Measurements from ENCODE around the gene MCRIP1.
A peak's percentile ranks its signal among the peaks of the same experiment; 100 is the strongest.

MCRIP1 gene

DNA sequence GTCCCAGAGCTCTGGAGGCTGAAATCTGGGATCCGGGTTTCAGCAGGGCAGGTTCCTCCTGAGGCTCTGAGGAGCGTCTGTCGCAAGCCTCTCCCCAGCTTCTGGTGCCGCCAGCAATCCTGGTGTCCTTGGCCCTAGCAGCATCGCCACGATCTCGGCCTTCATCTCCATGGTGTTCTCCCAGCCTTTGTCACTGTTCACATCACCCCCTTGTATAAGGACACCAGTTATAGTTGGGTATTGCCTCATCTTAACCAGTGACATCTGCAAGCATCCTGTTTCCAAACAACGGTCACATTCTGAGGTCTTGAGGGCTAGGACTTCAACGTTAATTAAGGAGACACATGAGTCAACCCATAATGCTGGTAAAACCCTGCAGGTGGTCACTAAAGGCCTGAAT lies 4.5 kb upstream of the MCRIP1 start:
- peaks cover 3% of the 10 kb centered on the region for H3K4me1 Mint-ChIP-seq (ENCODE audit: low read depth)
- H3K27ac Mint-ChIP-seq, result no peak overlapping the region
- H3K36me3 Mint-ChIP-seq, result no peaks in the 10 kb centered on the region

DNA sequence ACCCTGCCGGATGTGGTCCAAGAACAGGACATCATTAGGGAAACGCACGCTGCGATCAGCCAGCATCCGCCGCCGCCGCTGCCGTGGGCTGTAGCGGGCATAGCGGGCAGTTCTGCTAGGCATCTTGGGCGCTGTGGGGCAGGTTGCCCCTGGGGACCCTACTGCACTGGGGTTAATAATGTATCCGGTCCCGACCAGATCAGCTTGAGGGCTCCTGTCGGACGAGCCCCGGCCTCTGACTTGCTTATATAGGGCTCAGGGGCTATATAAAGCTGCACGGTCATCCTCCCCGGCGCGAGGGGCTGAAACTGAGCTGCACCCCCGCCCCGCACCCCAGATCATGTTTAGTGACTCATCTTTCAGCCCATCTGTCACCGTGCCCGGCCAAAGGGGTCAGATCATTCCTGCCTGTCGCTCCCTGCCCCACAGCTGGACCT lies 1.8 kb upstream of the MCRIP1 start, which contains the start of gene PPP1R27:
PPP1R27 (minus strand) TSS at position 220 of the 437 bp plus-strand sequence; CDS start at position 123, 97 bp downstream.
- Mint-ChIP-seq H3K4me1 (ENCODE audit: low read depth) (peaks cover 16% of the 10 kb centered on the region), H3K27ac (peak within 1 kb of the TSS; percentile 89), H3K4me3 (peak within 1 kb of the TSS; percentile 87), H3K36me3 (no peaks in the 10 kb centered on the region), H3K27me3 (no peaks in the 10 kb centered on the region), H3K9me3 (ENCODE audit: low read depth) (no peaks in the 10 kb centered on the region)

More for the DNA sequence above, 4.5 kb upstream of the MCRIP1 start:
- Mint-ChIP-seq H3K27me3 (no peaks in the 10 kb centered on the region), H3K4me3 (no peak overlapping the region), H3K9me3 (ENCODE audit: low read depth) (no peaks in the 10 kb centered on the region)

DNA sequence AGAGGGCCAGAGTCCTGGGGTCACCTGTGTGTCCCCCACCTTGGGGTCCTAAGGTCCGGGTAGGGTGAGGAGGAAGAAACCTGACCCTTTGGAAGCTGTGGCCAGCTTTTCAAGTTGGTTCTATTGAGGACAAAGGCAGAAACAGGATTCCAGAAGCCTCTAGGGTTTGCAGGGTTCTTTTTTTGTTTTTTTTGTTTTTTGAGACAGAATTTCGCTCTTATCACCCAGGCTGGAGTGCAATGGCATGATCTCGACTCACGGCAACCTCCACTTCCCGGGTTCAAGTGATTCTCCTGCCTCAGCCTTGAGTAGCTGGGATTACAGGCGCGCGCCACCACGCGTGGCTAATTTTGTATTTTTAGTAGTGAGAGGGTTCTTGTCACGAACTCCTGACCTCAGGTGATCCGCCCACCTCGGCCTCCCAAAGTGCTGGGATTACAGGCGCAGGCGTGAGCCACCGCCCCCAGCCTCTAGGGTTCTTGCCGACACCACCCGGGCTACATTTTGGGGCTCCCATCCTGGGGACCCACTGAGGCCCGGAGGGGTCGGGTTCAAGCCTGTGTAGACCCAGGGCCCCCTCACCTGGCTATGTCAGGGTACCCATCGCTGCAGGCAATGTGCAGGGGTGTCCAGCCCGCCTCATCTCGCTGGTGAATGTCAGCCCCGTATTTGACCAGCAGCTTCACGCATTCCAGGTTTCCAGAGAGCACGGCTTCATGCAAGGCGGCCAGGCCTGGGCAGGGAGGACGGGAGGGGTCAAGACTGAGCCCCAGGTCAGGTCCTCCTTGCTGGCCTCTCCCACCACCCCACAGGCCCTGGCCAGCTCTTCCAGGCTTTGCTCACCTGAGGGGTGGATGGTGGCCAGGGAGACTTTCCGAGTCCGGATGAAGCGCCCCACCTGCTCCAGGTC lies 1.1 kb upstream of the MCRIP1 start:
- peak overlapping the region; percentile 87 for H3K4me3 Mint-ChIP-seq
- no peaks in the 10 kb centered on the region for H3K9me3 Mint-ChIP-seq (ENCODE audit: low read depth)
- H3K36me3 Mint-ChIP-seq, result no peaks in the 10 kb centered on the region
- no peaks in the 10 kb centered on the region for H3K27me3 Mint-ChIP-seq
- peaks cover 19% of the 10 kb centered on the region for H3K4me1 Mint-ChIP-seq (ENCODE audit: low read depth)
- peak overlapping the region; percentile 89 for H3K27ac Mint-ChIP-seq

DNA sequence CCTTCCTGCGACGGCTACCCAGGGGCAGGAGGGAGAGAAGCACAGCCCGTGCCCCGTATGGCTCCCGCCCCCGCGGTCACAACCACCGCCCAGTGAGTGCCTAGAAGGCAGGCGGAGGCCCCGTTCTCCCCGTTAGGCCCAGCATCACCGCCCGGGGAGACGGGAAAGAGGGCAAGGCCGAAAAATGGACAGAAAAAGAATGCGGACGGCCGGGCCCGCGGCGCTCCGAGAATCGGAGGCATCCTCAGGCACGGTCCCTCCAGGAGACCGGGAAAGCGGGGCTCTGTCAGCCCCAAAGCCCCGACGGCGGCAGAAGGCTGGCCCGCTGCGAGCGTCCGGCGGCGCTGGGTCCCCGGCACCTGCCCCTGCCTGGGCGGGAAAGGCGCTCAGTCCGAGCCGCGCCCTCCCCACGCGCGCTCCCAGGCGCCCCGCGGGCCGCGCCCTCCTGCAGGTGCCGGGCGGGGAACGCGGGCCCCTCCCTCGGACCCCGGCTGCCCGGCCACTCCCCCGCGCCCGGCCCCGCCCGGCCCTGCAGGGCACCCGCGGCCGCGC lies 407 bp downstream of the MCRIP1 start:
- H3K27me3 Mint-ChIP-seq, result no peaks in the 10 kb centered on the region
- H3K4me3 Mint-ChIP-seq, result peak overlapping the region; percentile 96
- peaks cover 19% of the 10 kb centered on the region for H3K4me1 Mint-ChIP-seq (ENCODE audit: low read depth)
- no peaks in the 10 kb centered on the region for H3K9me3 Mint-ChIP-seq (ENCODE audit: low read depth)
- H3K36me3 Mint-ChIP-seq, result no peaks in the 10 kb centered on the region
- H3K27ac Mint-ChIP-seq, result peak overlapping the region; percentile 94

DNA sequence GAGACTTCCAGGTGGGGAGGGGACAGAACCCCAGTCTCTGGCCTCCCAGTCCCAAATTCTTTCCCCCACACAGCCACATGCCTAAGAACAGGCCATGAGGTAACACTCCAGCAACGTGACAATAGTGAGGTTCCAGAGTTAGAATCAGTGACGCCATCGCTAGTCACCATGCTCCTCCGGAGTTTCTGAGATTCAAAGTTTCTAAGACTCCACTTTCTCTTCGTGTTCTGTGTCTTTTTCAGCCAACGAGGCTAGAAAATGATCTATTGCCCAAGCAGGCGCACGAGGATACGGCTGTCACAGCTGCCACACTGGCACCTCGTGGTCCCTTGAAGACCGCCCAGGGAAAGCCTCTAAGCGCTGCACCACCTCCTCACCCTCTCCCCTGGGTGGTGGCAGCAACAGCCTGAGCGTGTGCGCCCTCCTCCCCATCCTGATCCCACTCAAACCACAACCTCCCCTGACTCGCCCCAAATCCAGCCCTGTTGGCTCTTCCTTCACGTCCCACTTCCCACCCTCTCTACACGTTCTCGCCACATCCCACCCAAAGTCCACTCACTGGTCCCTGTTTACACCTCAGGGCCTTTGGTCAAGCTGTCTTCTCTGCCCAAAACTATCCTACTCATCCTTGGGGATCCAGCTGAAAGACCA lies 1.0 kb downstream of the MCRIP1 start:
- Mint-ChIP-seq H3K27me3 (no peaks in the 10 kb centered on the region), H3K4me1 (ENCODE audit: low read depth) (peaks cover 19% of the 10 kb centered on the region), H3K36me3 (no peaks in the 10 kb centered on the region), H3K4me3 (peak overlapping the region; percentile 96), H3K27ac (peak overlapping the region; percentile 94), H3K9me3 (ENCODE audit: low read depth) (no peaks in the 10 kb centered on the region)

GRCh38 chr17:81831563-81831956 lies 1.5 kb downstream of the MCRIP1 start:
- Mint-ChIP-seq H3K27me3 (no peaks in the 10 kb centered on the region), H3K9me3 (ENCODE audit: low read depth) (no peaks in the 10 kb centered on the region), H3K36me3 (no peaks in the 10 kb centered on the region), H3K27ac (peak overlapping the region; percentile 94), H3K4me1 (ENCODE audit: low read depth) (peaks cover 19% of the 10 kb centered on the region), H3K4me3 (peak overlapping the region; percentile 96)

GRCh38 chr17:81829858-81830257 lies 3.2 kb downstream of the MCRIP1 start:
- Mint-ChIP-seq H3K4me1 (ENCODE audit: low read depth) (peaks cover 19% of the 10 kb centered on the region), H3K4me3 (peak overlapping the region; percentile 10)

DNA sequence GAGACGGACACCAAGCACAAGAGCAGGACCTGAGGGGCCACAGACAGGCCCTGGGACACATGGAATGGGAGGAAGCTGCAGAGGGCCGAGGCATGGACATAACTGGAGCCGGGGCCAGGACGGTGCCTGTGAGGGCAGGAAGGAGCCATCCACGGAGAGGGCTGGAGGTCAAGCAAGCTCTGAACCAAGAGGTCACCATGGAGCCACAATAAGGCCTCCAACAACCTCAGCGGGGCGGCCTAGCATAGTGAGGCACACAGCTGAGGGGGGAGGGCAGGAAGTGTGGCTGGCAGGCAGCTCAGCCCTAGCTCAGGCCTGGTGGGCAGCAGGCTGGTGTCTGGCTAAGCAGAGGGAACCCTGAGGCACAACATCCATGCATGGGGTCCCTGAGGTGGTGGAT lies 4.4 kb downstream of the MCRIP1 start:
- no peak overlapping the region for H3K27ac Mint-ChIP-seq

More at GRCh38 chr17:81829858-81830257, 3.2 kb downstream of the MCRIP1 start:
- Mint-ChIP-seq H3K36me3 (no peaks in the 10 kb centered on the region), H3K27ac (no peak overlapping the region), H3K9me3 (ENCODE audit: low read depth) (no peaks in the 10 kb centered on the region), H3K27me3 (no peaks in the 10 kb centered on the region)

GRCh38 chr17:81825841-81826466 lies 7.1 kb downstream of the MCRIP1 start:
- no peak overlapping the region for H3K4me3 Mint-ChIP-seq

More for the DNA sequence above, 4.4 kb downstream of the MCRIP1 start:
- no peaks in the 10 kb centered on the region for H3K9me3 Mint-ChIP-seq (ENCODE audit: low read depth)
- H3K4me3 Mint-ChIP-seq, result no peak overlapping the region
- H3K4me1 Mint-ChIP-seq (ENCODE audit: low read depth), result peaks cover 17% of the 10 kb centered on the region
- no peaks in the 10 kb centered on the region for H3K27me3 Mint-ChIP-seq
- peaks cover under 1% of the 10 kb centered on the region for H3K36me3 Mint-ChIP-seq

GRCh38 chr17:81824595-81824994 lies 8.5 kb downstream of the MCRIP1 start:
- H3K4me3 Mint-ChIP-seq, result no peak overlapping the region
- H3K27ac Mint-ChIP-seq, result no peak overlapping the region
- H3K36me3 Mint-ChIP-seq, result peaks cover 2% of the 10 kb centered on the region
- H3K27me3 Mint-ChIP-seq, result no peaks in the 10 kb centered on the region
- peaks cover under 1% of the 10 kb centered on the region for H3K4me1 Mint-ChIP-seq (ENCODE audit: low read depth)
- H3K9me3 Mint-ChIP-seq (ENCODE audit: low read depth), result no peaks in the 10 kb centered on the region

More at GRCh38 chr17:81825841-81826466, 7.1 kb downstream of the MCRIP1 start:
- H3K36me3 Mint-ChIP-seq, result peaks cover 2% of the 10 kb centered on the region
- H3K4me1 Mint-ChIP-seq (ENCODE audit: low read depth), result peaks cover 2% of the 10 kb centered on the region
- no peaks in the 10 kb centered on the region for H3K9me3 Mint-ChIP-seq (ENCODE audit: low read depth)
- no peak overlapping the region for H3K27ac Mint-ChIP-seq
- H3K27me3 Mint-ChIP-seq, result no peaks in the 10 kb centered on the region

- Mint-ChIP-seq H3K27ac (no peak overlapping the region), H3K4me3 (no peak overlapping the region), H3K27me3 (no peaks in the 10 kb centered on the region), H3K9me3 (ENCODE audit: low read depth) (no peaks in the 10 kb centered on the region), H3K36me3 (peaks cover 2% of the 10 kb centered on the region), H3K4me1 (ENCODE audit: low read depth) (no peaks in the 10 kb centered on the region)
Measured at GRCh38 chr17:81823820-81824550, 9.1 kb downstream of the MCRIP1 start.

GRCh38 chr17:81822996-81823819 lies 9.9 kb downstream of the MCRIP1 start:
- no peak overlapping the region for H3K27ac Mint-ChIP-seq
- peaks cover 2% of the 10 kb centered on the region for H3K27me3 Mint-ChIP-seq
- no peak overlapping the region for H3K4me3 Mint-ChIP-seq
- peaks cover 2% of the 10 kb centered on the region for H3K36me3 Mint-ChIP-seq
- H3K4me1 Mint-ChIP-seq (ENCODE audit: low read depth), result no peaks in the 10 kb centered on the region
- H3K9me3 Mint-ChIP-seq (ENCODE audit: low read depth), result no peaks in the 10 kb centered on the region

DNA sequence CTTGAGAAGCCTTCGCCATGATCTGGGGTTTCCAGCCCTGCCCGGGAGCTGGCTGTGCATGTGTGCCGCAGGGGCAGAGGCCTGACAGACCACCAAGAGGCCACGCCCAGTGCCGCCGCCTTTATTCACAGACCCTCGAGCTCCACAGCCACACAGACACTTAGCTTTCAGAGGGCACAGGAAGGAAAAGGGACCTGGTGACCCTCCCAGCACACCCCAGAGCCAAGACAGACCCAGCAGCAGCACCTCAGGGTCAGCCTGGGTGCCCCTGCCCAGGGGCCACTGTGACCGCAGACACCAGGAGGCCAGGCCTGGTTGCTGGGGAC lies 10.8 kb downstream of the MCRIP1 start:
- Mint-ChIP-seq H3K27ac (no peak overlapping the region), H3K9me3 (ENCODE audit: low read depth) (no peaks in the 10 kb centered on the region), H3K4me3 (no peak overlapping the region), H3K27me3 (peaks cover 2% of the 10 kb centered on the region), H3K4me1 (ENCODE audit: low read depth) (no peaks in the 10 kb centered on the region), H3K36me3 (peaks cover 2% of the 10 kb centered on the region)
